HepG2 (cell line): ENCODE measurements around the gene PLCXD1. TPM values are rescaled to one million over a fixed set of nuclear protein-coding genes. Genes with fewer than 3 reads are reported as not detected.

Source experiments
- AKAP8 ChIP-seq: sonication (generic); formaldehyde crosslinking; IDR thresholded peaks from 2 replicates; pipeline ENCODE4 v1.5.1; 2020; ENCODE audit warnings: mild to moderate bottlenecking, missing genetic modification reagents
- CREBL2 ChIP-seq: sonication (generic); formaldehyde crosslinking; IDR thresholded peaks from 2 replicates; pipeline ENCODE4 v1.8.1; 2023; ENCODE audit warnings: missing genetic modification reagents, mild to moderate bottlenecking, borderline replicate concordance
- ESRRA ChIP-seq: sonication (generic); formaldehyde crosslinking; IDR thresholded peaks from 2 replicates; pipeline ENCODE4 v1.5.1; 2020; ENCODE audit warnings: mild to moderate bottlenecking, low read depth, missing genetic modification reagents
- ISX ChIP-seq: sonication (generic); formaldehyde crosslinking; conservative IDR thresholded peaks from 2 replicates; pipeline ENCODE4 v1.5.0; 2020; ENCODE audit warnings: missing genetic modification reagents
- NFE2L1 ChIP-seq: sonication (generic); formaldehyde crosslinking; IDR thresholded peaks from 2 replicates; pipeline ENCODE4 v1.4.0; 2020; ENCODE audit warnings: missing genetic modification reagents, mild to moderate bottlenecking, borderline replicate concordance
- SAP130 ChIP-seq: IDR thresholded peaks from 2 replicates; pipeline ENCODE4 v1.6.1; 2016; ENCODE audit warnings: low read depth
- SKIL ChIP-seq: sonication (generic); formaldehyde crosslinking; IDR thresholded peaks from 2 replicates; pipeline ENCODE4 v1.8.0; 2022; ENCODE audit warnings: missing genetic modification reagents, mild to moderate bottlenecking, moderate library complexity, borderline replicate concordance
- SP2 ChIP-seq: sonication (generic); formaldehyde crosslinking; IDR thresholded peaks from 2 replicates; pipeline ENCODE4 v1.5.1; 2020; ENCODE audit warnings: mild to moderate bottlenecking, missing genetic modification reagents
- TBX3 ChIP-seq: fragments of 450-650 bp; IDR thresholded peaks from 2 replicates; pipeline ENCODE4 v1.6.1; 2017; ENCODE audit warnings: antibody characterized with exemption, mild to moderate bottlenecking, inconsistent platforms, borderline replicate concordance
- ZNF24 ChIP-seq: fragments of 450-650 bp; IDR thresholded peaks from 2 replicates; pipeline ENCODE4 v1.6.1; 2017; ENCODE audit warnings: antibody characterized with exemption, mild to moderate bottlenecking
- ZNF33B ChIP-seq: sonication (generic); formaldehyde crosslinking; IDR thresholded peaks from 2 replicates; pipeline ENCODE4 v1.5.1; 2020; ENCODE audit warnings: mild to moderate bottlenecking, missing genetic modification reagents
- ZNF550 ChIP-seq: sonication (generic); formaldehyde crosslinking; IDR thresholded peaks from 2 replicates; pipeline ENCODE4 v1.4.0; 2020; ENCODE audit warnings: mild to moderate bottlenecking, missing genetic modification reagents, borderline replicate concordance
- ZNF574 ChIP-seq: sonication (generic); formaldehyde crosslinking; IDR thresholded peaks from 2 replicates; pipeline ENCODE4 v1.4.0; 2020; ENCODE audit warnings: missing genetic modification reagents
- ZNF720 ChIP-seq: sonication (generic); formaldehyde crosslinking; IDR thresholded peaks from 2 replicates; pipeline ENCODE4 v1.4.0; 2020; ENCODE audit warnings: missing genetic modification reagents
- ZNF724P ChIP-seq: sonication (generic); formaldehyde crosslinking; IDR thresholded peaks from 2 replicates; pipeline ENCODE4 v1.8.0; 2022; ENCODE audit warnings: missing genetic modification reagents, borderline replicate concordance
- polyA plus RNA-seq, 8 experiments: library from polyadenylated mRNA; depleted of rRNA in 3 of 8; stranded (reverse) in 7 of 8; unstranded in 1 of 8; fragments of >200 nt; fragmentation: Illumina TruSeq in 4 of 8; extraction: Trizol in 4 of 8; gene quantifications; 2 replicates each; pipeline versions ENCODE4 v1.2.1 to v1.2.3, GENCODE V29; 2011 to 2016; ENCODE audit warnings: low read depth in 4 of 8, missing spikeins in 1 of 8, mixed read lengths in 1 of 8; ENCODE audit not compliant: insufficient read depth in 1 of 8
- total RNA-seq, 5 experiments: library from RNA; depleted of rRNA; stranded (reverse); fragments of >200 nt; fragmentation: Illumina TruSeq; extraction: Trizol; gene quantifications; 2 replicates each; pipeline ENCODE4 v1.2.3, GENCODE V29; 2016; ENCODE audit warnings: low read depth in 1 of 5
- TF ChIP-seq, protein P1 (sequence below): sonication (generic); formaldehyde crosslinking; IDR thresholded peaks from 2 replicates; pipeline ENCODE4 v1.5.1; 2020; ENCODE audit warnings: missing genetic modification reagents, mild to moderate bottlenecking, borderline replicate concordance
- TF ChIP-seq, protein P2 (sequence below): sonication (generic); formaldehyde crosslinking; IDR thresholded peaks from 2 replicates; pipeline ENCODE4 v1.9.0; 2021; ENCODE audit warnings: missing genetic modification reagents, borderline replicate concordance
- TF ChIP-seq, protein P3 (sequence below): sonication (generic); formaldehyde crosslinking; IDR thresholded peaks from 2 replicates; pipeline ENCODE4 v1.8.0; 2022; ENCODE audit warnings: low read depth, missing genetic modification reagents

PLCXD1 gene
- total and polyA plus RNA-seq, 2 of the 13 experiments (the other 11 are each of a cell fraction or from before 2014, with no cell fraction given): 87.7 to 153 TPM

GRCh38 chrX:318068-318738, 37.0 kb downstream of the PLCXD1 start (continued):
- no peak for TF ChIP-seq SKIL (CRISPR knock-in tag)
- TF ChIP-seq ZNF724P: no peak
- peak; percentile 82 for TF ChIP-seq SP2 (CRISPR knock-in tag)
- TF ChIP-seq, protein P1, sequence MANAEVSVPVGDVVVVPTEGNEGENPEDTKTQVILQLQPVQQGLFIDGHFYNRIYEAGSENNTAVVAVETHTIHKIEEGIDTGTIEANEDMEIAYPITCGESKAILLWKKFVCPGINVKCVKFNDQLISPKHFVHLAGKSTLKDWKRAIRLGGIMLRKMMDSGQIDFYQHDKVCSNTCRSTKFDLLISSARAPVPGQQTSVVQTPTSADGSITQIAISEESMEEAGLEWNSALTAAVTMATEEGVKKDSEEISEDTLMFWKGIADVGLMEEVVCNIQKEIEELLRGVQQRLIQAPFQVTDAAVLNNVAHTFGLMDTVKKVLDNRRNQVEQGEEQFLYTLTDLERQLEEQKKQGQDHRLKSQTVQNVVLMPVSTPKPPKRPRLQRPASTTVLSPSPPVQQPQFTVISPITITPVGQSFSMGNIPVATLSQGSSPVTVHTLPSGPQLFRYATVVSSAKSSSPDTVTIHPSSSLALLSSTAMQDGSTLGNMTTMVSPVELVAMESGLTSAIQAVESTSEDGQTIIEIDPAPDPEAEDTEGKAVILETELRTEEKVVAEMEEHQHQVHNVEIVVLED (CRISPR knock-in tag): no peak
- no peak for TF ChIP-seq NFE2L1
- TF ChIP-seq, protein P2, sequence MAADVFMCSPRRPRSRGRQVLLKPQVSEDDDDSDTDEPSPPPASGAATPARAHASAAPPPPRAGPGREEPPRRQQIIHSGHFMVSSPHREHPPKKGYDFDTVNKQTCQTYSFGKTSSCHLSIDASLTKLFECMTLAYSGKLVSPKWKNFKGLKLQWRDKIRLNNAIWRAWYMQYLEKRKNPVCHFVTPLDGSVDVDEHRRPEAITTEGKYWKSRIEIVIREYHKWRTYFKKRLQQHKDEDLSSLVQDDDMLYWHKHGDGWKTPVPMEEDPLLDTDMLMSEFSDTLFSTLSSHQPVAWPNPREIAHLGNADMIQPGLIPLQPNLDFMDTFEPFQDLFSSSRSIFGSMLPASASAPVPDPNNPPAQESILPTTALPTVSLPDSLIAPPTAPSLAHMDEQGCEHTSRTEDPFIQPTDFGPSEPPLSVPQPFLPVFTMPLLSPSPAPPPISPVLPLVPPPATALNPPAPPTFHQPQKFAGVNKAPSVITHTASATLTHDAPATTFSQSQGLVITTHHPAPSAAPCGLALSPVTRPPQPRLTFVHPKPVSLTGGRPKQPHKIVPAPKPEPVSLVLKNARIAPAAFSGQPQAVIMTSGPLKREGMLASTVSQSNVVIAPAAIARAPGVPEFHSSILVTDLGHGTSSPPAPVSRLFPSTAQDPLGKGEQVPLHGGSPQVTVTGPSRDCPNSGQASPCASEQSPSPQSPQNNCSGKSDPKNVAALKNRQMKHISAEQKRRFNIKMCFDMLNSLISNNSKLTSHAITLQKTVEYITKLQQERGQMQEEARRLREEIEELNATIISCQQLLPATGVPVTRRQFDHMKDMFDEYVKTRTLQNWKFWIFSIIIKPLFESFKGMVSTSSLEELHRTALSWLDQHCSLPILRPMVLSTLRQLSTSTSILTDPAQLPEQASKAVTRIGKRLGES (CRISPR knock-in tag): no peak
- no peak for TF ChIP-seq ZNF24
- TF ChIP-seq ZNF574 (CRISPR knock-in tag): no peak
- no peak; the same call in 1 of the 2 replicates for TF ChIP-seq CREBL2
- no peak for TF ChIP-seq ZNF720 (CRISPR knock-in tag)
- no peak for TF ChIP-seq ZNF33B (CRISPR knock-in tag)
- no peak for TF ChIP-seq TBX3
- TF ChIP-seq, protein P3, sequence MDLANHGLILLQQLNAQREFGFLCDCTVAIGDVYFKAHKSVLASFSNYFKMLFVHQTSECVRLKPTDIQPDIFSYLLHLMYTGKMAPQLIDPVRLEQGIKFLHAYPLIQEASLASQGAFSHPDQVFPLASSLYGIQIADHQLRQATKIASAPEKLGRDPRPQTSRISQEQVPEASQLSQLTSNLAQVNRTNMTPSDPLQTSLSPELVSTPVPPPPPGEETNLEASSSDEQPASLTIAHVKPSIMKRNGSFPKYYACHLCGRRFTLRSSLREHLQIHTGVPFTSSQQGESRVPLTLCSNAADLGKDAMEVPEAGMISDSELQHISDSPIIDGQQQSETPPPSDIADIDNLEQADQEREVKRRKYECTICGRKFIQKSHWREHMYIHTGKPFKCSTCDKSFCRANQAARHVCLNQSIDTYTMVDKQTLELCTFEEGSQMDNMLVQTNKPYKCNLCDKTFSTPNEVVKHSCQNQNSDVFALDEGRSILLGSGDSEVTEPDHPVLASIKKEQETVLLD (CRISPR knock-in tag): no peak
- no peak for TF ChIP-seq ISX (CRISPR knock-in tag)
- no peak for TF ChIP-seq ZNF550
- TF ChIP-seq SAP130: 0 out of 2 replicates have a peak, but pooled peaks have one; percentile 7
- TF ChIP-seq ESRRA: no peak
- TF ChIP-seq AKAP8 (CRISPR knock-in tag): no peak
